ENCODE measurements around the gene GSTM4. TPM values are rescaled to one million over a fixed set of nuclear protein-coding genes. Genes with fewer than 3 reads are reported as not detected.
A peak's percentile ranks its signal among the peaks of the same experiment; 100 is the strongest.

Gene GSTM4
- total RNA-seq, 2 experiments from 2014 or later = 8.3 to 10.5 TPM

GRCh38 chr1:109634771-109635750 lies 20.8 kb upstream of the GSTM4 start:
- Mint-ChIP-seq H3K4me1 (ENCODE audit: low read depth) (peaks cover 13% of the 10 kb centered on the region), H3K27me3 (no peaks in the 10 kb centered on the region), H3K9me3 (no peaks in the 10 kb centered on the region), H3K36me3 (ENCODE audit: low read depth) (peaks cover 9% of the 10 kb centered on the region), H3K27ac (peak overlapping the region; percentile 19), H3K4me3 (no peak overlapping the region)
- ChIA-PET POLR2A (interaction anchor here (1.8 kb wide), 1 partner anchor 14 kb away, joined by 4 read pairs; no protein-coding TSS in a partner anchor), CTCF (interaction anchor here (0.8 to 18.5 kb wide), 10 partner anchors 8 to 156 kb away, joined by 3 to 294 read pairs (median 7); partner anchors contain the start of genes GPR61, GSTM1 and GSTM4)
- ATAC-seq (peak; percentile 50), DNase-seq (peak; percentile 43)
- intact Hi-C loops (cut with micrococcal nuclease) = no loop called here
- TF ChIP-seq CTCF (IDR thresholded peaks at IDR 0.05) = no peak

GRCh38 chr1:109635862-109636200 lies 20.1 kb upstream of the GSTM4 start:
- DNase-seq (no peak), ATAC-seq (no peak)
- intact Hi-C loops (cut with micrococcal nuclease) = no loop called here
- Mint-ChIP-seq H3K9me3 (no peaks in the 10 kb centered on the region), H3K4me3 (no peak overlapping the region), H3K36me3 (ENCODE audit: low read depth) (peaks cover 8% of the 10 kb centered on the region), H3K27me3 (no peaks in the 10 kb centered on the region), H3K4me1 (ENCODE audit: low read depth) (peaks cover 14% of the 10 kb centered on the region), H3K27ac (no peak overlapping the region)
- CTCF ChIA-PET = interaction anchor here (1.0 to 18.5 kb wide), 14 partner anchors 11 to 425 kb away, joined by 3 to 294 read pairs (median 6); partner anchors contain the start of genes AHCYL1, GNAI3, GPR61 and GSTM1
- no peak for TF ChIP-seq CTCF (IDR thresholded peaks at IDR 0.05)
- POLR2A ChIA-PET = no interaction called here

- Mint-ChIP-seq H3K9me3 (no peaks in the 10 kb centered on the region), H3K4me3 (no peak overlapping the region), H3K27ac (no peak overlapping the region), H3K36me3 (ENCODE audit: low read depth) (peaks cover 2% of the 10 kb centered on the region), H3K27me3 (no peaks in the 10 kb centered on the region), H3K4me1 (ENCODE audit: low read depth) (peaks cover 14% of the 10 kb centered on the region)
- DNase-seq (no peak), ATAC-seq (no peak)
- TF ChIP-seq CTCF (IDR thresholded peaks at IDR 0.05) = no peak
- CTCF ChIA-PET = interaction anchor here (1.1 to 18.5 kb wide), 14 partner anchors 15 to 424 kb away, joined by 3 to 294 read pairs (median 6); partner anchors contain the start of genes AHCYL1, AMPD2, GNAI3 and GPR61
- POLR2A ChIA-PET = interaction anchor here (0.7 kb wide), 1 partner anchor 8 kb away, joined by 4 read pairs; no protein-coding TSS in a partner anchor
- intact Hi-C loops (cut with micrococcal nuclease) = no loop called here
These were observed 19.5 kb upstream of the GSTM4 start for GRCh38 chr1:109636201-109636952.

- Mint-ChIP-seq H3K4me3 (no peak overlapping the region), H3K27me3 (no peaks in the 10 kb centered on the region), H3K9me3 (no peaks in the 10 kb centered on the region), H3K36me3 (ENCODE audit: low read depth) (no peaks in the 10 kb centered on the region), H3K4me1 (ENCODE audit: low read depth) (peaks cover 14% of the 10 kb centered on the region), H3K27ac (no peak overlapping the region)
- CTCF ChIA-PET = interaction anchor here (1.1 to 18.5 kb wide), 10 partner anchors 7 to 347 kb away, joined by 3 to 294 read pairs (median 48); partner anchors contain the start of genes AHCYL1, AMPD2, GNAI3 and GPR61
- TF ChIP-seq CTCF (IDR thresholded peaks at IDR 0.05) = no peak
- intact Hi-C loops (cut with micrococcal nuclease) = no loop called here
- ATAC-seq (no peak), DNase-seq (no peak)
- POLR2A ChIA-PET = interaction anchor here (0.7 to 1.8 kb wide), 3 partner anchors 9 to 25 kb away, joined by 4 to 5 read pairs (median 4); no protein-coding TSS in a partner anchor
These were observed 18.5 kb upstream of the GSTM4 start for GRCh38 chr1:109637446-109637845.
